Neural crest cell (in vitro differentiated cells): ENCODE results near the gene DBI. TPM values are rescaled to one million over a fixed set of nuclear protein-coding genes. Genes with fewer than 3 reads are reported as not detected.

ENCODE experiments used
- DNase-seq: peaks from one replicate; pipeline ENCODE4 v3.0.0; 2021; ENCODE audit warnings: low read depth, mixed read lengths, low spot score
- H3K27ac Mint-ChIP-seq: one replicate; pipeline ENCODE4 v1.8.0; 2021; ENCODE audit warnings: mild to moderate bottlenecking, mixed read lengths; ENCODE audit not compliant: unreplicated experiment
- H3K27me3 Mint-ChIP-seq: 2 replicates; pipeline ENCODE4 v1.8.0; 2021; ENCODE audit warnings: low read depth, mild to moderate bottlenecking, mixed read lengths
- H3K36me3 Mint-ChIP-seq: 2 replicates; pipeline ENCODE4 v1.8.0; 2021; ENCODE audit warnings: low read depth, mild to moderate bottlenecking, mixed read lengths
- H3K4me1 Mint-ChIP-seq: 2 replicates; pipeline ENCODE4 v1.8.0; 2021; ENCODE audit warnings: mixed read lengths
- H3K4me3 Mint-ChIP-seq: one replicate; pipeline ENCODE4 v1.8.0; 2021; ENCODE audit warnings: mild to moderate bottlenecking, mixed read lengths
- H3K9me3 Mint-ChIP-seq: 2 replicates; pipeline ENCODE4 v1.8.0; 2021; ENCODE audit warnings: mixed read lengths
- total RNA-seq: library from RNA; stranded (reverse); gene quantifications from 2 replicates; pipeline ENCODE4 v1.2.1, GENCODE V29; 2021
- TF ChIP-seq, protein P1 (sequence below): fragments of 200-600 bp; sonication (generic); conservative IDR thresholded peaks from 2 replicates; pipeline ENCODE4 v1.5.0; 2021; ENCODE audit warnings: antibody characterized with exemption, mild to moderate bottlenecking

The DBI gene
- total RNA-seq, 1 donor from 2014 or later: 222 TPM

- H3K4me3 Mint-ChIP-seq: no peak overlapping the region
- H3K9me3 Mint-ChIP-seq: no peaks in the 10 kb centered on the region
- H3K27me3 Mint-ChIP-seq: no peaks in the 10 kb centered on the region
- no peaks in the 10 kb centered on the region for H3K36me3 Mint-ChIP-seq
- TF ChIP-seq, protein P1, sequence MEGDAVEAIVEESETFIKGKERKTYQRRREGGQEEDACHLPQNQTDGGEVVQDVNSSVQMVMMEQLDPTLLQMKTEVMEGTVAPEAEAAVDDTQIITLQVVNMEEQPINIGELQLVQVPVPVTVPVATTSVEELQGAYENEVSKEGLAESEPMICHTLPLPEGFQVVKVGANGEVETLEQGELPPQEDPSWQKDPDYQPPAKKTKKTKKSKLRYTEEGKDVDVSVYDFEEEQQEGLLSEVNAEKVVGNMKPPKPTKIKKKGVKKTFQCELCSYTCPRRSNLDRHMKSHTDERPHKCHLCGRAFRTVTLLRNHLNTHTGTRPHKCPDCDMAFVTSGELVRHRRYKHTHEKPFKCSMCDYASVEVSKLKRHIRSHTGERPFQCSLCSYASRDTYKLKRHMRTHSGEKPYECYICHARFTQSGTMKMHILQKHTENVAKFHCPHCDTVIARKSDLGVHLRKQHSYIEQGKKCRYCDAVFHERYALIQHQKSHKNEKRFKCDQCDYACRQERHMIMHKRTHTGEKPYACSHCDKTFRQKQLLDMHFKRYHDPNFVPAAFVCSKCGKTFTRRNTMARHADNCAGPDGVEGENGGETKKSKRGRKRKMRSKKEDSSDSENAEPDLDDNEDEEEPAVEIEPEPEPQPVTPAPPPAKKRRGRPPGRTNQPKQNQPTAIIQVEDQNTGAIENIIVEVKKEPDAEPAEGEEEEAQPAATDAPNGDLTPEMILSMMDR: no peak
- H3K4me1 Mint-ChIP-seq: peaks cover 15% of the 10 kb centered on the region
- DNase-seq: no peak
- H3K27ac Mint-ChIP-seq: no peak overlapping the region
Observed at GRCh38 chr2:119387381-119388129, 20.8 kb downstream of the DBI start.

GRCh38 chr2:119389615-119390306, 23.0 kb downstream of the DBI start:
- peaks cover 20% of the 10 kb centered on the region for H3K4me1 Mint-ChIP-seq
- H3K4me3 Mint-ChIP-seq: no peak overlapping the region
- no peak overlapping the region for H3K27ac Mint-ChIP-seq
- H3K9me3 Mint-ChIP-seq: no peaks in the 10 kb centered on the region
- H3K36me3 Mint-ChIP-seq: no peaks in the 10 kb centered on the region
- TF ChIP-seq, protein P1: no peak
- no peaks in the 10 kb centered on the region for H3K27me3 Mint-ChIP-seq
- no peak for DNase-seq

- H3K27me3 Mint-ChIP-seq: no peaks in the 10 kb centered on the region
Observed at GRCh38 chr2:119393971-119394748, 27.4 kb downstream of the DBI start.

GRCh38 chr2:119397196-119397595, 30.4 kb downstream of the DBI start:
- no peaks in the 10 kb centered on the region for H3K27me3 Mint-ChIP-seq
- no peaks in the 10 kb centered on the region for H3K9me3 Mint-ChIP-seq
- no peaks in the 10 kb centered on the region for H3K36me3 Mint-ChIP-seq
- H3K27ac Mint-ChIP-seq: no peak overlapping the region
- no peak overlapping the region for H3K4me3 Mint-ChIP-seq
- TF ChIP-seq, protein P1: no peak
- peaks cover 5% of the 10 kb centered on the region for H3K4me1 Mint-ChIP-seq
- no peak for DNase-seq

More at GRCh38 chr2:119393971-119394748, 27.4 kb downstream of the DBI start:
- TF ChIP-seq, protein P1: no peak
- no peak overlapping the region for H3K27ac Mint-ChIP-seq
- peaks cover 12% of the 10 kb centered on the region for H3K4me1 Mint-ChIP-seq
- no peaks in the 10 kb centered on the region for H3K9me3 Mint-ChIP-seq
- DNase-seq: no peak
- H3K36me3 Mint-ChIP-seq: no peaks in the 10 kb centered on the region
- H3K4me3 Mint-ChIP-seq: no peak overlapping the region

- Mint-ChIP-seq H3K9me3 (no peaks in the 10 kb centered on the region), H3K4me3 (no peak overlapping the region), H3K36me3 (no peaks in the 10 kb centered on the region), H3K27ac (no peak overlapping the region), H3K4me1 (no peaks in the 10 kb centered on the region), H3K27me3 (no peaks in the 10 kb centered on the region)
- no peak for DNase-seq
- TF ChIP-seq, protein P1: no peak
Observed at GRCh38 chr2:119402106-119402505, 35.3 kb downstream of the DBI start.
